Spleen (tissue), 7 donors: ENCODE data around the gene PRDM16.

ENCODE experiments used
- CTCF ChIP-seq, 11 experiments: fragments of 200-600 bp in 7 of 11; fragments of 450-650 bp in 4 of 11; sonication (generic) in 4 of 11; IDR thresholded peaks in 8 of 11; conservative IDR thresholded peaks in 3 of 11; 1 replicate in 7 of 11; 2 replicates in 4 of 11; pipeline versions ENCODE4 v1.4.0 to v1.8.0; 2016 to 2021; ENCODE audit warnings: antibody characterized with exemption in 11 of 11, inconsistent platforms in 4 of 11, mild to moderate bottlenecking in 1 of 11
- POLR2A ChIP-seq, 3 donors: fragments of 450-650 bp; IDR thresholded peaks; one replicate each; pipeline ENCODE4 v1.5.1; 2017; ENCODE audit warnings: antibody characterized with exemption in 3 of 3, mild to moderate bottlenecking in 1 of 3
- POLR2AphosphoS5 ChIP-seq, 3 donors: sonication (generic); formaldehyde crosslinking; IDR thresholded peaks; one replicate each; pipeline ENCODE4 v1.5.1; 2017; ENCODE audit warnings: antibody characterized with exemption in 3 of 3
- donor health status: DM: no; HTN: no; CAD: no; lungs with moderate emphysema.
- donor health status: DM: no; HTN: no; CAD: no.
- donor health status: DM: no; HTN: no; CAD: no.

GRCh38 chr1:3086272-3086974, 17.4 kb downstream of the PRDM16 start:
- no peak for TF ChIP-seq POLR2AphosphoS5 (IDR thresholded peaks at IDR 0.05)
- no peak for TF ChIP-seq CTCF (IDR thresholded peaks at IDR 0.05 in 8 of 11, conservative IDR thresholded peaks at IDR 0.05 in 3 of 11)
- TF ChIP-seq POLR2A (IDR thresholded peaks at IDR 0.05) = no peak
